ENCODE data around the gene EPB42. TPM values are rescaled to one million over a fixed set of nuclear protein-coding genes. Genes with fewer than 3 reads are reported as not detected.

Gene EPB42
- total RNA-seq, 1 experiment from 2014 or later, result not detected

GRCh38 chr15:43235536-43235935 is 14.7 kb upstream of the EPB42 start:
- no peaks in the 10 kb centered on the region for H3K36me3 ChIP-seq (ENCODE audit: control insufficient read depth, insufficient read depth, low read length)
- Mint-ChIP-seq H3K4me1 (ENCODE audit: low read depth, unreplicated experiment) (no peaks in the 10 kb centered on the region), H3K27ac (ENCODE audit: unreplicated experiment) (no peak overlapping the region), H3K9me3 (ENCODE audit: unreplicated experiment) (no peaks in the 10 kb centered on the region), H3K36me3 (ENCODE audit: insufficient read depth, unreplicated experiment) (no peaks in the 10 kb centered on the region), H3K27me3 (ENCODE audit: insufficient read depth, unreplicated experiment) (peaks cover 7% of the 10 kb centered on the region), H3K4me3 (ENCODE audit: unreplicated experiment) (no peak overlapping the region)
- no peak for DNase-seq
- BruUV-seq (replicated peaks), result no TSS peak
- ChIA-PET CTCF (interaction anchor here (0.6 kb wide), 1 partner anchor 10 kb away, joined by 3 read pairs; no protein-coding TSS in a partner anchor), POLR2A (no interaction called here)
- H3K9me3 ChIP-seq, result no peaks in the 10 kb centered on the region
- no peaks in the 10 kb centered on the region for H3K4me1 ChIP-seq
- no peaks in the 10 kb centered on the region for H3K27me3 ChIP-seq (replicated peaks; ENCODE audit: control insufficient read depth, insufficient read depth, low read length)
- intact Hi-C loops (cut with micrococcal nuclease; ENCODE audit: unreplicated experiment), result no loop called here
- no peak overlapping the region for H3K4me3 ChIP-seq (ENCODE audit: low read depth, low read length)
- TF ChIP-seq CTCF (IDR thresholded peaks at IDR 0.05; ENCODE audit: insufficient read depth in 1 of 2, low read depth in 1 of 2, low read length in 1 of 2, severe bottlenecking in 1 of 2, unreplicated experiment in 1 of 2), result no peak

GRCh38 chr15:43232289-43232874 is 11.6 kb upstream of the EPB42 start:
- no peak overlapping the region for H3K4me3 Mint-ChIP-seq (ENCODE audit: unreplicated experiment)
- H3K36me3 Mint-ChIP-seq (ENCODE audit: insufficient read depth, unreplicated experiment), result no peaks in the 10 kb centered on the region
- no peaks in the 10 kb centered on the region for H3K9me3 Mint-ChIP-seq (ENCODE audit: unreplicated experiment)
- peaks cover 6% of the 10 kb centered on the region for H3K27me3 Mint-ChIP-seq (ENCODE audit: insufficient read depth, unreplicated experiment)
- no peaks in the 10 kb centered on the region for H3K4me1 Mint-ChIP-seq (ENCODE audit: low read depth, unreplicated experiment)
- Histone ChIP-seq H3K4me1 (no peaks in the 10 kb centered on the region), H3K36me3 (ENCODE audit: control insufficient read depth, insufficient read depth, low read length) (no peaks in the 10 kb centered on the region), H3K9me3 (no peaks in the 10 kb centered on the region), H3K27me3 (replicated peaks; ENCODE audit: control insufficient read depth, insufficient read depth, low read length) (no peaks in the 10 kb centered on the region), H3K4me3 (ENCODE audit: low read depth, low read length) (no peak overlapping the region)
- H3K27ac Mint-ChIP-seq (ENCODE audit: unreplicated experiment), result no peak overlapping the region
- no TSS peak for BruUV-seq (replicated peaks)
- intact Hi-C loops (cut with micrococcal nuclease; ENCODE audit: unreplicated experiment), result no loop called here
- DNase-seq, result no peak
- no peak for TF ChIP-seq CTCF (IDR thresholded peaks at IDR 0.05; ENCODE audit: insufficient read depth in 1 of 2, low read depth in 1 of 2, low read length in 1 of 2, severe bottlenecking in 1 of 2, unreplicated experiment in 1 of 2)
- CTCF ChIA-PET, result interaction anchor here (0.6 kb wide), 1 partner anchor 53 kb away, joined by 3 read pairs; no protein-coding TSS in a partner anchor
- POLR2A ChIA-PET, result no interaction called here

- TF ChIP-seq CTCF (IDR thresholded peaks at IDR 0.05; ENCODE audit: insufficient read depth in 1 of 2, low read depth in 1 of 2, low read length in 1 of 2, severe bottlenecking in 1 of 2, unreplicated experiment in 1 of 2), result no peak
- H3K4me1 ChIP-seq, result no peaks in the 10 kb centered on the region
- no peaks in the 10 kb centered on the region for H3K27me3 ChIP-seq (replicated peaks; ENCODE audit: control insufficient read depth, insufficient read depth, low read length)
- DNase-seq, result no peak
- Mint-ChIP-seq H3K27me3 (ENCODE audit: insufficient read depth, unreplicated experiment) (peaks cover 6% of the 10 kb centered on the region), H3K4me1 (ENCODE audit: low read depth, unreplicated experiment) (no peaks in the 10 kb centered on the region), H3K27ac (ENCODE audit: unreplicated experiment) (no peak overlapping the region), H3K4me3 (ENCODE audit: unreplicated experiment) (no peak overlapping the region), H3K9me3 (ENCODE audit: unreplicated experiment) (no peaks in the 10 kb centered on the region), H3K36me3 (ENCODE audit: insufficient read depth, unreplicated experiment) (no peaks in the 10 kb centered on the region)
- no peaks in the 10 kb centered on the region for H3K9me3 ChIP-seq
- no peak overlapping the region for H3K4me3 ChIP-seq (ENCODE audit: low read depth, low read length)
- no TSS peak for BruUV-seq (replicated peaks)
- ChIA-PET POLR2A (no interaction called here), CTCF (no interaction called here)
- H3K36me3 ChIP-seq (ENCODE audit: control insufficient read depth, insufficient read depth, low read length), result no peaks in the 10 kb centered on the region
- intact Hi-C loops (cut with micrococcal nuclease; ENCODE audit: unreplicated experiment), result no loop called here
Measured at GRCh38 chr15:43230640-43231115, 9.9 kb upstream of the EPB42 start.
